A549 (cell line): ENCODE results near the gene CLASP2. TPM values are rescaled to one million over a fixed set of nuclear protein-coding genes. Genes with fewer than 3 reads are reported as not detected.

Experiments
- ATAC-seq, 2 experiments: fragments of 200-7000 bp in 1 of 2; fragments of >200 bp in 1 of 2; cut with Nextera tagmentation in 1 of 2; cut with Tn5 transposase in 1 of 2; 3 replicates each; pipeline versions ENCODE4 v1.8.0 to v1.9.1; 2018 to 2020; ENCODE audit warnings: mild to moderate bottlenecking in 1 of 2, moderate library complexity in 1 of 2
- CTCF ChIA-PET: fragments of 300-600 bp; sonication (Branson Sonifier 250); formaldehyde crosslinking; extraction: SDS; loops from one replicate; lab custom pipeline; 2021; ENCODE audit warnings: antibody characterized with exemption, inconsistent platforms; lab: Yijun Ruan, JAX
- POLR2A ChIA-PET: fragments of 350-600 bp; formaldehyde crosslinking; extraction: SDS; loops from one replicate; lab custom pipeline; 2021; ENCODE audit warnings: antibody characterized with exemption, inconsistent platforms; lab: Yijun Ruan, JAX
- DNase-seq, 2 experiments: peaks; one replicate each; pipeline versions ENCODE4 v3.0.0 to v3.0.0-alpha.2; 2011 to 2016; ENCODE audit warnings: low read depth in 1 of 2, low spot score in 1 of 2
- FAIRE-seq: peaks from 2 replicates; lab custom pipeline; 2011; peaks lifted over from hg19 to GRCh38; lab: Jason Lieb, UNC
- H3K27ac ChIP-seq, 2 experiments: fragments of >200 bp; sonication (Bioruptor Twin); formaldehyde crosslinking; 3 replicates each; pipeline ENCODE4 v1.5.1; 2016 to 2017
- H3K4me1 ChIP-seq: fragments of >200 bp; sonication (Bioruptor Twin); formaldehyde crosslinking; 3 replicates; pipeline ENCODE4 v1.6.1; 2016
- H3K4me2 ChIP-seq: fragments of >200 bp; sonication (Bioruptor Twin); formaldehyde crosslinking; 3 replicates; pipeline ENCODE4 v1.6.1; 2016
- H3K4me3 ChIP-seq: fragments of >200 bp; sonication (Bioruptor Twin); formaldehyde crosslinking; 3 replicates; pipeline ENCODE4 v1.5.1; 2016
- H3K9me3 ChIP-seq: fragments of >200 bp; sonication (Bioruptor Twin); formaldehyde crosslinking; 3 replicates; pipeline ENCODE4 v1.6.1; 2016
- ATOH8 ChIP-seq: fragments of 250-450 bp; sonication (Bioruptor Pico); IDR thresholded peaks from 2 replicates; pipeline ENCODE4 v1.5.0; 2020; ENCODE audit warnings: low read depth, mild to moderate bottlenecking, moderate library complexity
- BHLHE40 ChIP-seq: IDR thresholded peaks from 2 replicates; pipeline ENCODE4 v1.6.1; 2012; ENCODE audit warnings: low read depth, low read length, inconsistent platforms
- CBX2 ChIP-seq: fragments of 200-600 bp; sonication (generic); IDR thresholded peaks from 2 replicates; pipeline ENCODE4 v1.6.1; 2016; ENCODE audit warnings: low read depth, mild to moderate bottlenecking, borderline replicate concordance
- CHD4 ChIP-seq: fragments of 200-600 bp; sonication (generic); IDR thresholded peaks from 2 replicates; pipeline ENCODE4 v1.6.1; 2016; ENCODE audit warnings: antibody characterized with exemption, mild to moderate bottlenecking, borderline replicate concordance
- CTCF ChIP-seq: fragments of >200 bp; sonication (Bioruptor Twin); formaldehyde crosslinking; IDR thresholded peaks from 3 replicates; pipeline ENCODE4 v1.5.1; 2016
- E2F6 ChIP-seq: IDR thresholded peaks from 2 replicates; pipeline ENCODE4 v1.6.1; 2012; ENCODE audit warnings: low read depth, borderline replicate concordance
- ELK1 ChIP-seq: fragments of 150-350 bp; IDR thresholded peaks from 2 replicates; pipeline ENCODE4 v1.6.1; 2014; ENCODE audit warnings: low read depth, mild to moderate bottlenecking, low read length
- EP300 ChIP-seq, 2 experiments: fragments of >200 bp; sonication (Bioruptor Twin); formaldehyde crosslinking; IDR thresholded peaks; 2 replicates in 1 of 2; 3 replicates in 1 of 2; pipeline ENCODE4 v1.6.1; 2016 to 2017
- ESRRA ChIP-seq: fragments of 150-350 bp; IDR thresholded peaks from 2 replicates; pipeline ENCODE4 v1.6.1; 2014; ENCODE audit warnings: mild to moderate bottlenecking, low read length, borderline replicate concordance
- FOSB ChIP-seq: fragments of 250-450 bp; sonication (Bioruptor Pico); IDR thresholded peaks from 2 replicates; pipeline ENCODE4 v1.5.0; 2020; ENCODE audit warnings: mild to moderate bottlenecking, moderate library complexity
- FOXS1 ChIP-seq: fragments of 250-450 bp; sonication (Bioruptor Pico); IDR thresholded peaks from 2 replicates; pipeline ENCODE4 v1.5.0; 2020; ENCODE audit warnings: mild to moderate bottlenecking, moderate library complexity
- GATA3 ChIP-seq: IDR thresholded peaks from 2 replicates; pipeline ENCODE4 v1.6.1; 2012; ENCODE audit warnings: borderline replicate concordance
- HDAC2 ChIP-seq: fragments of 200-600 bp; sonication (generic); IDR thresholded peaks from 2 replicates; pipeline ENCODE4 v1.6.1; 2016
- HOXB5 ChIP-seq: fragments of 250-450 bp; sonication (Bioruptor Pico); IDR thresholded peaks from 2 replicates; pipeline ENCODE4 v1.5.0; 2020; ENCODE audit warnings: mild to moderate bottlenecking, moderate library complexity
- JUN ChIP-seq, 2 experiments: fragments of >200 bp; sonication (Bioruptor Twin); formaldehyde crosslinking; IDR thresholded peaks; 2 replicates in 1 of 2; 3 replicates in 1 of 2; pipeline ENCODE4 v1.6.1; 2016 to 2017
- KDM1A ChIP-seq: fragments of 200-600 bp; sonication (generic); IDR thresholded peaks from 2 replicates; pipeline ENCODE4 v1.6.1; 2016; ENCODE audit warnings: low read depth, mild to moderate bottlenecking
- KDM5A ChIP-seq: fragments of 200-600 bp; sonication (generic); IDR thresholded peaks from 2 replicates; pipeline ENCODE4 v1.6.1; 2016; ENCODE audit warnings: antibody characterized with exemption, mild to moderate bottlenecking
- MAFK ChIP-seq: fragments of 450-650 bp; IDR thresholded peaks from 2 replicates; pipeline ENCODE4 v1.6.1; 2014; ENCODE audit not compliant: partially characterized antibody
- MYC ChIP-seq: IDR thresholded peaks from 2 replicates; pipeline ENCODE4 v1.6.1; 2012; ENCODE audit warnings: mild to moderate bottlenecking, inconsistent platforms, low read length, improper control_type of control experiment, borderline replicate concordance
- NFE2L2 ChIP-seq: fragments of 150-350 bp; conservative IDR thresholded peaks from 2 replicates; pipeline ENCODE4 v1.6.1; 2014; ENCODE audit warnings: low read length
- NPAS2 ChIP-seq: fragments of 250-450 bp; sonication (Bioruptor Pico); IDR thresholded peaks from 2 replicates; pipeline ENCODE4 v1.8.0; 2022; ENCODE audit warnings: mild to moderate bottlenecking, moderate library complexity, borderline replicate concordance
- NR3C1 ChIP-seq: fragments of >200 bp; sonication (Bioruptor Twin); formaldehyde crosslinking; IDR thresholded peaks from 3 replicates; pipeline ENCODE4 v1.6.1; 2017
- PBX3 ChIP-seq: IDR thresholded peaks from 2 replicates; pipeline ENCODE4 v1.6.1; 2012
- PHF8 ChIP-seq: fragments of 200-600 bp; sonication (generic); IDR thresholded peaks from 2 replicates; pipeline ENCODE4 v1.6.1; 2016; ENCODE audit warnings: low read depth, mild to moderate bottlenecking, antibody characterized with exemption, moderate library complexity, borderline replicate concordance
- POLR2A ChIP-seq: IDR thresholded peaks from 2 replicates; pipeline ENCODE4 v1.6.1; 2012; ENCODE audit warnings: mild to moderate bottlenecking, low read length
- RCOR1 ChIP-seq: fragments of 150-350 bp; IDR thresholded peaks from 2 replicates; pipeline ENCODE4 v1.6.1; 2014; ENCODE audit warnings: antibody characterized with exemption, low read length, low read depth
- RFX5 ChIP-seq: fragments of 450-650 bp; IDR thresholded peaks from 2 replicates; pipeline ENCODE4 v1.7.1; 2014; ENCODE audit warnings: antibody characterized with exemption, mild to moderate bottlenecking, moderate library complexity
- SMC3 ChIP-seq: fragments of >200 bp; sonication (Bioruptor Twin); formaldehyde crosslinking; IDR thresholded peaks from 3 replicates; pipeline ENCODE4 v1.6.1; 2018; ENCODE audit warnings: inconsistent platforms
- TFCP2L1 ChIP-seq: fragments of 250-450 bp; sonication (Bioruptor Pico); IDR thresholded peaks from 2 replicates; pipeline ENCODE4 v1.5.0; 2021; ENCODE audit warnings: mild to moderate bottlenecking
- WGBS: methylation state at CpG from one replicate; pipeline ENCODE4 v1.1.6; 2017; ENCODE audit errors: missing lambda C conversion rate; 5-methylcytosine and 5-hydroxymethylcytosine counted together
- polyA plus RNA-seq, 4 experiments: library from polyadenylated mRNA; depleted of rRNA in 3 of 4; stranded (reverse); fragments of >200 nt; fragmentation: RNase III in 1 of 4; extraction: RNeasy Plus Mini Kit Qiagen cat#74134 plus additional on column Dnase treatment in 1 of 4; gene quantifications; 2 replicates in 3 of 4; 3 replicates in 1 of 4; pipeline ENCODE4 v1.2.3, GENCODE V29; 2011 to 2017

Gene CLASP2
- polyA plus RNA-seq, 2 of the 4 experiments (the other 2 are of a cell fraction), result 18.1 to 66.5 TPM

- H3K4me1 ChIP-seq, result peaks cover 25% of the 10 kb centered on the region
- no peak overlapping the region for H3K4me3 ChIP-seq
- TF ChIP-seq CTCF (no peak), ELK1 (no peak), EP300 (IDR thresholded peaks at IDR 0.05) (no peak), RCOR1 (no peak), ESRRA (no peak), FOXS1 (no peak), SMC3 (no peak), MAFK (no peak), GATA3 (no peak), TFCP2L1 (CRISPR knock-in tag) (no peak), CBX2 (no peak), NR3C1 (no peak), BHLHE40 (no peak), FOSB (CRISPR knock-in tag) (no peak), KDM1A (no peak), MYC (no peak), HDAC2 (no peak), E2F6 (no peak)
- H3K9me3 ChIP-seq, result no peaks in the 10 kb centered on the region
- ChIA-PET CTCF (no interaction called here), POLR2A (no interaction called here)
- H3K4me2 ChIP-seq, result no peak overlapping the region
- no peak for FAIRE-seq
- no peak for ATAC-seq
- no peak for DNase-seq
- no peak overlapping the region for H3K27ac ChIP-seq
These were observed 55.0 kb downstream of the CLASP2 start for GRCh38 chr3:33663042-33663441.

- Histone ChIP-seq H3K9me3 (no peaks in the 10 kb centered on the region), H3K27ac (peak overlapping the region; percentile 45 to 73; a peak in 2 of 6 replicates), H3K4me1 (peaks cover 25% of the 10 kb centered on the region), H3K4me2 (peak overlapping the region; percentile 84), H3K4me3 (no peak overlapping the region; the same call in 2 of the 3 replicates)
- no peak for TF ChIP-seq PBX3
- no peak for TF ChIP-seq NPAS2
- TF ChIP-seq ESRRA, result no peak
- no peak for TF ChIP-seq POLR2A
- TF ChIP-seq RFX5, result no peak
- TF ChIP-seq HOXB5 (CRISPR knock-in tag), result no peak
- TF ChIP-seq NFE2L2, result no peak
- no peak for TF ChIP-seq JUN (IDR thresholded peaks at IDR 0.05)
- no peak for TF ChIP-seq ATOH8
- TF ChIP-seq BHLHE40, result no peak
- TF ChIP-seq PHF8, result no peak
- no peak for TF ChIP-seq CHD4
- TF ChIP-seq KDM5A, result no peak
- no peak for TF ChIP-seq CBX2
- no peak for TF ChIP-seq FOXS1
- no peak for TF ChIP-seq FOSB (CRISPR knock-in tag)
- ATAC-seq (no peak), DNase-seq (no peak), FAIRE-seq (no peak)
- CTCF ChIA-PET, result interaction anchor here (1.4 kb wide), 1 partner anchor 127 kb away, joined by 4 read pairs; no protein-coding TSS in a partner anchor
- POLR2A ChIA-PET, result interaction anchor here (1.4 to 2.4 kb wide), 2 partner anchors 138 to 219 kb away, joined by 6 to 15 read pairs; partner anchors contain the start of genes PDCD6IP and UBP1
- WGBS, result 81% methylated on average over 5 of the region's 5 CpGs
These were observed 58.1 kb downstream of the CLASP2 start for GRCh38 chr3:33659856-33660434.
